IMR-90 (cell line): ENCODE measurements around the gene LIPG. TPM values are rescaled to one million over a fixed set of nuclear protein-coding genes. Genes with fewer than 3 reads are reported as not detected.

ENCODE experiments used
- ATAC-seq: fragments of 200-7000 bp; cut with Tn5 transposase; 2 replicates; pipeline ENCODE4 v1.9.1; 2020; ENCODE audit warnings: low read depth, mild to moderate bottlenecking, moderate library complexity
- BruUV-seq: library from RNA; stranded (reverse); fragments of 400-500 nt; replicated peaks from 2 replicates; lab custom pipeline; 2021; lab: Mats Ljungman, UMichigan
- CTCF ChIA-PET: fragments of 300-600 bp; formaldehyde crosslinking; extraction: SDS; loops from one replicate; lab custom pipeline; 2021; ENCODE audit warnings: antibody characterized with exemption; lab: Yijun Ruan, JAX
- POLR2A ChIA-PET: fragments of 300-600 bp; sonication (Branson Sonifier 250); formaldehyde crosslinking; loops from one replicate; lab custom pipeline; 2022; ENCODE audit warnings: antibody characterized with exemption; ENCODE audit not compliant: unreplicated experiment; lab: Charles Lee
- DNase-seq: peaks from one replicate; pipeline ENCODE4 v3.0.0; 2013
- H2AFZ ChIP-seq: replicated peaks from 2 replicates; pipeline ENCODE3; 2013; ENCODE audit warnings: low read length, mild to moderate bottlenecking; ENCODE audit not compliant: poor library complexity
- H2AK5ac ChIP-seq: 2 replicates; pipeline ENCODE4 v1.6.1; 2013; ENCODE audit warnings: low read depth, low read length, inconsistent platforms
- H2AK9ac ChIP-seq: replicated peaks from 2 replicates; pipeline ENCODE3; 2013; ENCODE audit warnings: mild to moderate bottlenecking, low read depth, low read length, moderate library complexity; ENCODE audit not compliant: poor library complexity
- H2BK120ac ChIP-seq: 2 replicates; pipeline ENCODE4 v1.6.1; 2013; ENCODE audit warnings: low read depth, low read length, inconsistent platforms
- H2BK15ac ChIP-seq: 3 replicates; pipeline ENCODE4 v1.6.1; 2013; ENCODE audit warnings: low read depth, low read length, inconsistent platforms
- H2BK20ac ChIP-seq: 2 replicates; pipeline ENCODE4 v1.6.1; 2013; ENCODE audit warnings: low read depth, mild to moderate bottlenecking, inconsistent platforms, low read length, moderate library complexity
- H2BK5ac ChIP-seq: 2 replicates; pipeline ENCODE4 v1.6.1; 2013; ENCODE audit warnings: mild to moderate bottlenecking, low read depth, low read length, inconsistent platforms; ENCODE audit not compliant: poor library complexity, severe bottlenecking
- H3K14ac ChIP-seq: replicated peaks from 2 replicates; pipeline ENCODE4 v1.6.1; 2013; ENCODE audit warnings: low read depth, low read length, inconsistent platforms
- H3K18ac ChIP-seq: 2 replicates; pipeline ENCODE4 v1.6.1; 2013; ENCODE audit warnings: low read depth, low read length, control low read depth
- H3K23ac ChIP-seq: 2 replicates; pipeline ENCODE4 v1.6.1; 2013; ENCODE audit warnings: low read depth, low read length, inconsistent platforms
- H3K27ac ChIP-seq: 2 replicates; pipeline ENCODE4 v1.5.1; 2013; ENCODE audit warnings: mild to moderate bottlenecking, control low read depth, low read length; ENCODE audit not compliant: insufficient read depth
- H3K27me3 ChIP-seq: 2 replicates; pipeline ENCODE4 v1.6.1; 2013; ENCODE audit warnings: low read length; ENCODE audit not compliant: control insufficient read depth, insufficient read depth
- H3K36me3 ChIP-seq: 2 replicates; pipeline ENCODE4 v1.6.1; 2013; ENCODE audit warnings: low read length, mixed read lengths; ENCODE audit not compliant: control insufficient read depth, insufficient read depth
- H3K4ac ChIP-seq: 2 replicates; pipeline ENCODE4 v1.6.1; 2013; ENCODE audit warnings: low read depth, low read length, inconsistent platforms
- H3K4me1 ChIP-seq: 2 replicates; pipeline ENCODE4 v1.6.1; 2013; ENCODE audit warnings: low read length, mixed read lengths; ENCODE audit not compliant: control insufficient read depth, insufficient read depth
- H3K4me2 ChIP-seq: 2 replicates; pipeline ENCODE4 v1.6.1; 2013; ENCODE audit warnings: low read depth, mild to moderate bottlenecking, control low read depth, low read length, moderate library complexity
- H3K4me3 ChIP-seq: 2 replicates; pipeline ENCODE4 v1.5.1; 2013; ENCODE audit warnings: low read depth, mild to moderate bottlenecking, control low read depth, low read length, moderate library complexity; ENCODE audit not compliant: insufficient read depth
- H3K56ac ChIP-seq: 2 replicates; pipeline ENCODE4 v1.6.1; 2013; ENCODE audit warnings: low read length, inconsistent platforms; ENCODE audit not compliant: insufficient read depth; ENCODE audit errors: extremely low read depth
- H3K79me1 ChIP-seq, 2 experiments: 2 replicates each; pipeline ENCODE4 v1.6.1; 2013; ENCODE audit warnings: low read length in 2 of 2, inconsistent platforms in 1 of 2, low read depth in 1 of 2
- H3K9ac ChIP-seq: 2 replicates; pipeline ENCODE4 v1.6.1; 2013; ENCODE audit warnings: low read depth, low read length, control low read depth
- H3K9me1 ChIP-seq: 2 replicates; pipeline ENCODE4 v1.6.1; 2013; ENCODE audit warnings: low read length, inconsistent platforms; ENCODE audit not compliant: insufficient read depth
- H3K9me3 ChIP-seq: 2 replicates; pipeline ENCODE4 v1.6.1; 2013; ENCODE audit warnings: low read length; ENCODE audit not compliant: control insufficient read depth, insufficient read depth
- H4K20me1 ChIP-seq: 2 replicates; pipeline ENCODE4 v1.6.1; 2013; ENCODE audit warnings: low read length, inconsistent platforms; ENCODE audit not compliant: insufficient read depth
- H4K5ac ChIP-seq: 2 replicates; pipeline ENCODE4 v1.6.1; 2013; ENCODE audit warnings: mild to moderate bottlenecking, low read depth, low read length, control low read depth
- H4K8ac ChIP-seq, 2 experiments: 2 replicates each; pipeline ENCODE4 v1.6.1; 2013; ENCODE audit warnings: low read depth in 2 of 2, low read length in 2 of 2, control low read depth in 1 of 2, inconsistent platforms in 1 of 2
- H4K91ac ChIP-seq: 2 replicates; pipeline ENCODE4 v1.6.1; 2013; ENCODE audit warnings: low read depth, low read length, inconsistent platforms; ENCODE audit not compliant: insufficient read depth
- BHLHE40 ChIP-seq: fragments of 150-350 bp; IDR thresholded peaks from 2 replicates; pipeline ENCODE4 v1.6.1; 2016; ENCODE audit warnings: mild to moderate bottlenecking, low read depth, low read length
- CEBPB ChIP-seq: IDR thresholded peaks from 2 replicates; pipeline ENCODE4 v1.6.1; 2012; ENCODE audit warnings: low read depth, low read length, improper control_type of control experiment
- CHD1 ChIP-seq: IDR thresholded peaks from 2 replicates; pipeline ENCODE4 v1.6.1; 2012; ENCODE audit warnings: low read depth, low read length, improper control_type of control experiment
- FOS ChIP-seq: fragments of 150-350 bp; IDR thresholded peaks from 2 replicates; pipeline ENCODE4 v1.6.1; 2016; ENCODE audit warnings: low read depth, low read length
- MAFK ChIP-seq: IDR thresholded peaks from 2 replicates; pipeline ENCODE4 v1.6.1; 2012; ENCODE audit warnings: low read depth, low read length, improper control_type of control experiment
- MAZ ChIP-seq: IDR thresholded peaks from 2 replicates; pipeline ENCODE4 v1.6.1; 2012; ENCODE audit warnings: low read depth, mild to moderate bottlenecking, low read length, improper control_type of control experiment, moderate library complexity, borderline replicate concordance
- MXI1 ChIP-seq: IDR thresholded peaks from 2 replicates; pipeline ENCODE4 v1.6.1; 2012; ENCODE audit warnings: low read depth, mild to moderate bottlenecking, low read length, moderate library complexity, borderline replicate concordance
- NFE2L2 ChIP-seq: fragments of 150-350 bp; IDR thresholded peaks from 2 replicates; pipeline ENCODE4 v1.6.1; 2016; ENCODE audit warnings: low read depth, mild to moderate bottlenecking, low read length
- POLR2A ChIP-seq: IDR thresholded peaks from 2 replicates; pipeline ENCODE4 v1.6.1; 2012; ENCODE audit warnings: mild to moderate bottlenecking, low read depth, low read length
- RAD21 ChIP-seq: IDR thresholded peaks from 2 replicates; pipeline ENCODE4 v1.6.1; 2012; ENCODE audit warnings: low read length, improper control_type of control experiment
- RCOR1 ChIP-seq: IDR thresholded peaks from 2 replicates; pipeline ENCODE4 v1.6.1; 2012; ENCODE audit warnings: mild to moderate bottlenecking, low read length, improper control_type of control experiment; ENCODE audit not compliant: insufficient replicate concordance
- RFX5 ChIP-seq: IDR thresholded peaks from 2 replicates; pipeline ENCODE4 v1.8.0; 2012; ENCODE audit warnings: low read depth, mild to moderate bottlenecking, low read length, moderate library complexity
- SMC3 ChIP-seq: fragments of 150-350 bp; IDR thresholded peaks from 2 replicates; pipeline ENCODE4 v1.6.1; 2016; ENCODE audit warnings: low read depth, mild to moderate bottlenecking, antibody characterized with exemption, low read length, moderate library complexity
- USF2 ChIP-seq: fragments of 150-350 bp; IDR thresholded peaks from 2 replicates; pipeline ENCODE4 v1.6.1; 2017; ENCODE audit warnings: mild to moderate bottlenecking, antibody characterized with exemption, low read length, low read depth
- dilution Hi-C: fragments of 300-500 bp; cut with HindIII; formaldehyde crosslinking; loops from one replicate; pipeline ENCODE4 v1.14.3; 2018; ENCODE audit warnings: low sequenced_read_pairs; ENCODE audit not compliant: unreplicated experiment
- in situ Hi-C: fragments of 300-500 bp; cut with MboI; formaldehyde crosslinking; loops from 3 replicates; pipeline ENCODE4 v1.14.3; 2019; ENCODE audit warnings: low sequenced_read_pairs, inconsistent platforms, mixed read lengths
- intact Hi-C: fragments of 100-400 bp; cut with micrococcal nuclease; formaldehyde crosslinking; loops from 2 replicates; pipeline ENCODE4 v1.10.0; 2022
- polyA plus RNA-seq, 3 experiments: library from polyadenylated mRNA; depleted of rRNA; stranded (reverse); fragments of >200 nt; gene quantifications; 2 replicates each; pipeline ENCODE4 v1.2.3, GENCODE V29; 2012; ENCODE audit warnings: low replicate concordance in 1 of 3
- total RNA-seq: library from RNA; depleted of rRNA; stranded (reverse); fragments of >200 nt; gene quantifications from 2 replicates; pipeline ENCODE4 v1.2.3, GENCODE V29; 2012
- TF ChIP-seq, protein P1 (sequence below): fragments of 150-350 bp; IDR thresholded peaks from 2 replicates; pipeline ENCODE4 v1.6.1; 2016; ENCODE audit warnings: low read depth, mild to moderate bottlenecking, low read length, moderate library complexity, borderline replicate concordance
- TF ChIP-seq, protein P2 (sequence below): conservative IDR thresholded peaks from 2 replicates; pipeline ENCODE4 v1.5.1; 2012; ENCODE audit warnings: mild to moderate bottlenecking, low read depth, low read length, improper control_type of control experiment

LIPG gene
- total and polyA plus RNA-seq, 2 of the 4 experiments (the other 2 are of a cell fraction) = under 0.01 to 0.14 TPM

GRCh38 chr18:49563130-49563540, 1.3 kb downstream of the LIPG start:
- Histone ChIP-seq H4K5ac (no peak overlapping the region), H3K56ac (no peak overlapping the region), H2BK20ac (no peak overlapping the region), H3K9me3 (no peaks in the 10 kb centered on the region), H4K8ac (no peak overlapping the region), H3K9ac (no peak overlapping the region), H3K36me3 (no peaks in the 10 kb centered on the region), H3K4me2 (no peak overlapping the region), H3K23ac (no peak overlapping the region), H2BK5ac (no peak overlapping the region), H2BK15ac (no peak overlapping the region), H3K4ac (no peak overlapping the region), H3K27ac (no peak overlapping the region), H3K4me3 (no peak overlapping the region), H3K79me1 (no peaks in the 10 kb centered on the region), H2AK9ac (no peak overlapping the region), H4K91ac (no peak overlapping the region), H3K14ac (no peak overlapping the region), H3K27me3 (peaks cover 75% of the 10 kb centered on the region), H3K9me1 (no peaks in the 10 kb centered on the region; the same call in 1 of the 2 replicates), H2AFZ (no peak overlapping the region), H3K18ac (no peak overlapping the region), H4K20me1 (no peaks in the 10 kb centered on the region), H2BK120ac (no peak overlapping the region), H3K4me1 (peaks cover 7% of the 10 kb centered on the region), H2AK5ac (no peak overlapping the region)
- ChIA-PET POLR2A (no interaction called here), CTCF (no interaction called here)
- TF ChIP-seq RFX5 = no peak
- TF ChIP-seq, protein P1, sequence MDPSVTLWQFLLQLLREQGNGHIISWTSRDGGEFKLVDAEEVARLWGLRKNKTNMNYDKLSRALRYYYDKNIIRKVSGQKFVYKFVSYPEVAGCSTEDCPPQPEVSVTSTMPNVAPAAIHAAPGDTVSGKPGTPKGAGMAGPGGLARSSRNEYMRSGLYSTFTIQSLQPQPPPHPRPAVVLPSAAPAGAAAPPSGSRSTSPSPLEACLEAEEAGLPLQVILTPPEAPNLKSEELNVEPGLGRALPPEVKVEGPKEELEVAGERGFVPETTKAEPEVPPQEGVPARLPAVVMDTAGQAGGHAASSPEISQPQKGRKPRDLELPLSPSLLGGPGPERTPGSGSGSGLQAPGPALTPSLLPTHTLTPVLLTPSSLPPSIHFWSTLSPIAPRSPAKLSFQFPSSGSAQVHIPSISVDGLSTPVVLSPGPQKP = no peak
- TF ChIP-seq MAZ = no peak
- TF ChIP-seq POLR2A = no peak
- TF ChIP-seq CHD1 = no peak
- no peak for TF ChIP-seq BHLHE40
- TF ChIP-seq CEBPB = no peak
- no peak for TF ChIP-seq FOS
- TF ChIP-seq RCOR1 = no peak
- TF ChIP-seq, protein P2, sequence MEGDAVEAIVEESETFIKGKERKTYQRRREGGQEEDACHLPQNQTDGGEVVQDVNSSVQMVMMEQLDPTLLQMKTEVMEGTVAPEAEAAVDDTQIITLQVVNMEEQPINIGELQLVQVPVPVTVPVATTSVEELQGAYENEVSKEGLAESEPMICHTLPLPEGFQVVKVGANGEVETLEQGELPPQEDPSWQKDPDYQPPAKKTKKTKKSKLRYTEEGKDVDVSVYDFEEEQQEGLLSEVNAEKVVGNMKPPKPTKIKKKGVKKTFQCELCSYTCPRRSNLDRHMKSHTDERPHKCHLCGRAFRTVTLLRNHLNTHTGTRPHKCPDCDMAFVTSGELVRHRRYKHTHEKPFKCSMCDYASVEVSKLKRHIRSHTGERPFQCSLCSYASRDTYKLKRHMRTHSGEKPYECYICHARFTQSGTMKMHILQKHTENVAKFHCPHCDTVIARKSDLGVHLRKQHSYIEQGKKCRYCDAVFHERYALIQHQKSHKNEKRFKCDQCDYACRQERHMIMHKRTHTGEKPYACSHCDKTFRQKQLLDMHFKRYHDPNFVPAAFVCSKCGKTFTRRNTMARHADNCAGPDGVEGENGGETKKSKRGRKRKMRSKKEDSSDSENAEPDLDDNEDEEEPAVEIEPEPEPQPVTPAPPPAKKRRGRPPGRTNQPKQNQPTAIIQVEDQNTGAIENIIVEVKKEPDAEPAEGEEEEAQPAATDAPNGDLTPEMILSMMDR = no peak
- TF ChIP-seq USF2 = no peak
- no peak for TF ChIP-seq NFE2L2
- no peak for TF ChIP-seq MXI1
- no peak for TF ChIP-seq RAD21
- no peak for TF ChIP-seq SMC3
- TF ChIP-seq MAFK = no peak
- dilution Hi-C loops = no loop called here
- intact Hi-C loops = loop anchor here (10.0 kb wide), 1 partner anchor 132 kb away; no protein-coding TSS in a partner anchor
- DNase-seq (no peak), ATAC-seq (no peak)
- no TSS peak for BruUV-seq
- in situ Hi-C loops = loop anchor here (10.0 kb wide), 1 partner anchor 192 kb away; no protein-coding TSS in a partner anchor
